Nephron (organoid): Measurements from ENCODE around the gene ROMO1.

Experiments
- H3K27ac Mint-ChIP-seq, 3 experiments: 2 replicates each; pipeline ENCODE4 v1.8.0; 2020; ENCODE audit warnings: mixed read lengths in 3 of 3, mild to moderate bottlenecking in 2 of 3, moderate library complexity in 1 of 3
- H3K27me3 Mint-ChIP-seq: 2 replicates; pipeline ENCODE4 v1.8.0; 2021; ENCODE audit warnings: low read depth, mild to moderate bottlenecking, moderate library complexity, mixed read lengths
- H3K36me3 Mint-ChIP-seq: 2 replicates; pipeline ENCODE4 v1.8.0; 2020; ENCODE audit warnings: low read depth, mixed read lengths
- H3K4me1 Mint-ChIP-seq: 2 replicates; pipeline ENCODE4 v1.8.0; 2020; ENCODE audit warnings: mixed read lengths
- H3K4me3 Mint-ChIP-seq, 3 experiments: 2 replicates each; pipeline ENCODE4 v1.8.0; 2020; ENCODE audit warnings: mild to moderate bottlenecking in 3 of 3, mixed read lengths in 3 of 3, moderate library complexity in 2 of 3
- H3K9me3 Mint-ChIP-seq: 2 replicates; pipeline ENCODE4 v1.8.0; 2020; ENCODE audit warnings: mixed read lengths
- CTCF ChIP-seq, 3 experiments: fragments of 200-600 bp; sonication (generic); IDR thresholded peaks; one replicate each; pipeline ENCODE4 v1.5.0; 2021; ENCODE audit warnings: antibody characterized with exemption in 3 of 3; ENCODE audit not compliant: unreplicated experiment in 3 of 3

Gene ROMO1

GRCh38 chr20:35699127-35699956 is at the start of gene ROMO1, which contains the start of gene NFS1:
TSS of gene ROMO1 (plus strand) at chr20:35699405. CDS start at chr20:35699633, 228 bp downstream.
TSS of gene NFS1 (minus strand) at chr20:35699352. CDS start at chr20:35699288, 64 bp downstream.
- no peaks in the 10 kb centered on the region for H3K27me3 Mint-ChIP-seq
- H3K36me3 Mint-ChIP-seq = peaks cover 40% of the 10 kb centered on the region
- peak within 1 kb of the TSS; percentile 51 to 95 (median 89) for H3K27ac Mint-ChIP-seq
- peaks cover 30% of the 10 kb centered on the region for H3K4me1 Mint-ChIP-seq
- H3K4me3 Mint-ChIP-seq = peak within 1 kb of the TSS; percentile 91 to 97 (median 97)
- peak; percentile 7 to 28 (median 21) for TF ChIP-seq CTCF (IDR thresholded peaks at IDR 0.05; ENCODE audit: unreplicated experiment in 3 of 3)
- H3K9me3 Mint-ChIP-seq = no peaks in the 10 kb centered on the region

- Mint-ChIP-seq H3K4me3 (no peak overlapping the region), H3K27ac (no peak overlapping the region), H3K27me3 (no peaks in the 10 kb centered on the region), H3K4me1 (peaks cover 5% of the 10 kb centered on the region), H3K9me3 (no peaks in the 10 kb centered on the region), H3K36me3 (peaks cover 37% of the 10 kb centered on the region)
- no peak for TF ChIP-seq CTCF (IDR thresholded peaks at IDR 0.05; ENCODE audit: unreplicated experiment in 3 of 3)
These were observed 48.6 kb upstream of the ROMO1 start for GRCh38 chr20:35650632-35651031.

GRCh38 chr20:35651958-35652357 is 47.2 kb upstream of the ROMO1 start:
- no peak for TF ChIP-seq CTCF (IDR thresholded peaks at IDR 0.05; ENCODE audit: unreplicated experiment in 3 of 3)
- Mint-ChIP-seq H3K4me1 (peaks cover 5% of the 10 kb centered on the region), H3K4me3 (no peak overlapping the region), H3K36me3 (peaks cover 37% of the 10 kb centered on the region), H3K9me3 (no peaks in the 10 kb centered on the region), H3K27ac (no peak overlapping the region), H3K27me3 (no peaks in the 10 kb centered on the region)

GRCh38 chr20:35652641-35653429 is 46.4 kb upstream of the ROMO1 start:
- Mint-ChIP-seq H3K9me3 (no peaks in the 10 kb centered on the region), H3K4me3 (no peak overlapping the region), H3K36me3 (peaks cover 38% of the 10 kb centered on the region), H3K4me1 (peaks cover 11% of the 10 kb centered on the region), H3K27me3 (no peaks in the 10 kb centered on the region), H3K27ac (no peak overlapping the region)
- TF ChIP-seq CTCF (IDR thresholded peaks at IDR 0.05; ENCODE audit: unreplicated experiment in 3 of 3) = no peak

GRCh38 chr20:35653430-35653734 is 45.8 kb upstream of the ROMO1 start:
- Mint-ChIP-seq H3K4me3 (no peak overlapping the region), H3K4me1 (peaks cover 11% of the 10 kb centered on the region), H3K9me3 (no peaks in the 10 kb centered on the region), H3K27me3 (no peaks in the 10 kb centered on the region), H3K36me3 (peaks cover 33% of the 10 kb centered on the region), H3K27ac (no peak overlapping the region)
- TF ChIP-seq CTCF (IDR thresholded peaks at IDR 0.05; ENCODE audit: unreplicated experiment in 3 of 3) = no peak
